A673 (cell line): ENCODE results near the gene STAMBPL1. TPM values are rescaled to one million over a fixed set of nuclear protein-coding genes. Genes with fewer than 3 reads are reported as not detected.

ENCODE experiments used
- BruUV-seq: library from RNA; stranded (reverse); fragments of 400-500 nt; replicated peaks from 2 replicates; lab custom pipeline; 2021; lab: Mats Ljungman, UMichigan
- CTCF ChIA-PET: fragments of 300-600 bp; sonication (Branson Sonifier 250); formaldehyde crosslinking; loops from one replicate; lab custom pipeline; 2022; ENCODE audit warnings: antibody characterized with exemption; lab: Charles Lee
- POLR2A ChIA-PET: fragments of 300-600 bp; sonication (Branson Sonifier 250); formaldehyde crosslinking; loops from one replicate; lab custom pipeline; 2022; ENCODE audit warnings: antibody characterized with exemption; ENCODE audit not compliant: low non-redundant PET; lab: Charles Lee
- DNase-seq: peaks from one replicate; pipeline ENCODE4 v3.0.0-alpha.2; 2015; ENCODE audit warnings: low spot score
- H3K27ac ChIP-seq: fragments of 200-600 bp; sonication (generic); 2 replicates; pipeline ENCODE4 v1.5.1; 2016; ENCODE audit warnings: mixed run types, low read depth, mild to moderate bottlenecking, mixed read lengths, antibody characterized with exemption, low read length; ENCODE audit not compliant: poor library complexity, severe bottlenecking
- H3K27me3 ChIP-seq: fragments of 200-600 bp; sonication (generic); replicated peaks from 2 replicates; pipeline ENCODE4 v1.6.1; 2017; ENCODE audit warnings: mixed run types, low read depth, mild to moderate bottlenecking, mixed read lengths, antibody characterized with exemption, low read length; ENCODE audit not compliant: insufficient read depth, poor library complexity
- H3K36me3 ChIP-seq: fragments of 200-600 bp; sonication (generic); 2 replicates; pipeline ENCODE4 v1.6.1; 2016; ENCODE audit warnings: mixed run types, mild to moderate bottlenecking, mixed read lengths, antibody characterized with exemption, low read length; ENCODE audit not compliant: insufficient read depth, poor library complexity, severe bottlenecking
- H3K4me1 ChIP-seq: fragments of 200-600 bp; sonication (generic); 2 replicates; pipeline ENCODE4 v1.6.1; 2017; ENCODE audit warnings: mixed run types, mild to moderate bottlenecking, mixed read lengths, antibody characterized with exemption, low read length; ENCODE audit not compliant: insufficient read depth, poor library complexity, severe bottlenecking
- H3K4me3 ChIP-seq: fragments of 200-600 bp; sonication (generic); 2 replicates; pipeline ENCODE4 v1.5.1; 2016; ENCODE audit warnings: low read depth, mixed run types, mild to moderate bottlenecking, mixed read lengths, low read length; ENCODE audit not compliant: poor library complexity, severe bottlenecking
- H3K9me3 ChIP-seq: fragments of 200-600 bp; sonication (generic); 2 replicates; pipeline ENCODE4 v1.6.1; 2016; ENCODE audit warnings: mixed run types, low read depth, mild to moderate bottlenecking, mixed read lengths, antibody characterized with exemption, low read length; ENCODE audit not compliant: poor library complexity, severe bottlenecking
- EZH2 ChIP-seq: fragments of 200-600 bp; sonication (generic); IDR thresholded peaks from 2 replicates; pipeline ENCODE4 v1.6.1; 2017; ENCODE audit warnings: borderline replicate concordance, low read depth, mild to moderate bottlenecking, mixed read lengths, antibody characterized with exemption, low read length; ENCODE audit not compliant: poor library complexity, severe bottlenecking
- intact Hi-C: fragments of 100-400 bp; cut with micrococcal nuclease; formaldehyde crosslinking; loops from one replicate; pipeline ENCODE4 v1.10.0; 2022; ENCODE audit not compliant: unreplicated experiment
- total RNA-seq: library from RNA; stranded (reverse); gene quantifications from 2 replicates; pipeline ENCODE4 v1.2.3, GENCODE V29; 2021
- TF ChIP-seq, protein P1 (sequence below): fragments of 300-800, 200-600 bp; sonication (generic); conservative IDR thresholded peaks from 2 replicates; pipeline ENCODE4 v1.5.1; 2017; ENCODE audit warnings: low read depth, mild to moderate bottlenecking, antibody characterized with exemption, low read length, moderate library complexity, mixed read lengths

The STAMBPL1 gene
- total RNA-seq, 1 experiment from 2014 or later: 71.8 TPM

DNA sequence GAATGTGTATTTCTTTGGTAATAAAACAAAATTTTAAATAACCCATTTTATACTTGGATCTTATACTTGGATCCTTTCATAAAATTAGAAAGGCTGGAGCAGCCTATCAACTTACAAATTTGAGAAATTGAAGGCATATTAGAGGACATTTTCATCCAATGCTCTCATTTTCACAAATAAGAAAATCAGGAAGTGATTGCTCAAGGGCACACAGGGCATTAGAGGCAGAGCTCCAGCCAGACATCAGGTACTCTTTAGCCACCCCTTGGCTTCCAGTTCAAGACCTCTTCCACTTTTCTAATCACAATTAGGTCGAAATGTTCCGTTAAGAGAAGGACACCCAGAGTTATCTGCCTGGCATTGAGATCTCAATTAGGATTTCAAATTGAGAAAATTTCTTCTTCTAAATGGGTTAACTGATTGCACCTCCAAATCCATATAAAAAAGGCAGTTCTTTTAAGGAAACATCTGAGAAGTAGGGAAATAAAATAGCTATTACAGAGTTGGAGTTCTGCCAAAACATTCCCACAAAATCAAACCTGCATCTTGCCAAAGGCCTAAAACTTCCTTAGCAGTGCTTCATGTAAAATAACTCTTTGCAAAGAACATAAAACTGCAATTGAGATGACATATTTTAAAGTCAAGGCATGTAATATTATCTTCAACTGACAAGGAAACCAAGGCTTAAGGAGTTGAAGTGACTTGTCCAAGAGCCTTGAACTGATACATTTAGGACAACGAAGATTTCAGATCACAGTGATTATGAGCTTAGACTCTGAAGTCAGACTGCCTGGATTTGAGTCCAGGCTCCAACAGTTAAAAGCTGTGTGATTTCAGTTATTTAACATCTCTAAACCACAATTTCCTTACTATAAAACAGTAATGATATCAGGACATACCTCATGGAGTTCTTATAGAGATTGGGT lies 70.1 kb downstream of the STAMBPL1 start:
- no TSS peak for BruUV-seq
- H3K27ac ChIP-seq: peak overlapping the region; percentile 99
- POLR2A ChIA-PET: no interaction called here

DNA sequence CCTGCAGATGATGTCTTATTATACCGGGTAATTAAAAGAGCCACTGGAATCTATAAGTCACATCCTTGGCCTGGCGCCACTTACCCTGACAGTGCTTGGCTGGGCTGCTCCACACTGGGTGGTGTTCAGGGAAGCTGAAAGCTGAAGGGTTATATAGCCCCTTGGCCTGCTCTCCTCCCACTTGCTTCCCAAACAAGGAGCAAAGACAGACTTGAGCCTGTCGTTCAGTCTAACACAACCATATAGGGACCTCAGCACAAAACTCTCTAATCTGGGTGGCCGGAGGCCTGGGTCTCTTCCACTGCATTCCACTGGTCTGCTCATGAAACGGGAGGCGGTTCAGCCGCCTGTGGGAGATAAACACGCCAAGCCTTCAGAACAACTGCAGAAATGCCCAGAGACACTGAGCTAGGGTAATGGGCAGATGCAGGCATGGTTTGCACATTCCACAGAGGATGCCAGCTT lies 72.6 kb downstream of the STAMBPL1 start, which contains the start of gene ACTA2:
Gene ACTA2 (minus strand): TSS at position 127 of the 465 bp plus-strand sequence. CDS start 3,843 bp downstream, outside the sequence.
- H3K27ac ChIP-seq: peak within 1 kb of the TSS; percentile 99
- DNase-seq: peak; percentile 73
- no TSS peak for BruUV-seq
- intact Hi-C loops: no loop called here
- peaks cover 57% of the 10 kb centered on the region for H3K4me1 ChIP-seq
- POLR2A ChIA-PET: interaction anchor here (0.6 kb wide), 1 partner anchor 255 kb away, joined by 6 read pairs; no protein-coding TSS in a partner anchor
- CTCF ChIA-PET: no interaction called here
- H3K27me3 ChIP-seq: no peaks in the 10 kb centered on the region
- H3K4me3 ChIP-seq: peak within 1 kb of the TSS; percentile 17
- no peaks in the 10 kb centered on the region for H3K36me3 ChIP-seq
- H3K9me3 ChIP-seq: no peaks in the 10 kb centered on the region
- TF ChIP-seq, protein P1, sequence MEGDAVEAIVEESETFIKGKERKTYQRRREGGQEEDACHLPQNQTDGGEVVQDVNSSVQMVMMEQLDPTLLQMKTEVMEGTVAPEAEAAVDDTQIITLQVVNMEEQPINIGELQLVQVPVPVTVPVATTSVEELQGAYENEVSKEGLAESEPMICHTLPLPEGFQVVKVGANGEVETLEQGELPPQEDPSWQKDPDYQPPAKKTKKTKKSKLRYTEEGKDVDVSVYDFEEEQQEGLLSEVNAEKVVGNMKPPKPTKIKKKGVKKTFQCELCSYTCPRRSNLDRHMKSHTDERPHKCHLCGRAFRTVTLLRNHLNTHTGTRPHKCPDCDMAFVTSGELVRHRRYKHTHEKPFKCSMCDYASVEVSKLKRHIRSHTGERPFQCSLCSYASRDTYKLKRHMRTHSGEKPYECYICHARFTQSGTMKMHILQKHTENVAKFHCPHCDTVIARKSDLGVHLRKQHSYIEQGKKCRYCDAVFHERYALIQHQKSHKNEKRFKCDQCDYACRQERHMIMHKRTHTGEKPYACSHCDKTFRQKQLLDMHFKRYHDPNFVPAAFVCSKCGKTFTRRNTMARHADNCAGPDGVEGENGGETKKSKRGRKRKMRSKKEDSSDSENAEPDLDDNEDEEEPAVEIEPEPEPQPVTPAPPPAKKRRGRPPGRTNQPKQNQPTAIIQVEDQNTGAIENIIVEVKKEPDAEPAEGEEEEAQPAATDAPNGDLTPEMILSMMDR: no peak

More for the DNA sequence above, 70.1 kb downstream of the STAMBPL1 start:
- Histone ChIP-seq H3K27me3 (no peaks in the 10 kb centered on the region), H3K4me3 (no peak overlapping the region), H3K4me1 (peaks cover 57% of the 10 kb centered on the region), H3K9me3 (no peaks in the 10 kb centered on the region), H3K36me3 (no peaks in the 10 kb centered on the region)
- CTCF ChIA-PET: no interaction called here
- intact Hi-C loops: no loop called here
- TF ChIP-seq, protein P1: no peak
- TF ChIP-seq EZH2: no peak
- DNase-seq: peak; percentile 24

DNA sequence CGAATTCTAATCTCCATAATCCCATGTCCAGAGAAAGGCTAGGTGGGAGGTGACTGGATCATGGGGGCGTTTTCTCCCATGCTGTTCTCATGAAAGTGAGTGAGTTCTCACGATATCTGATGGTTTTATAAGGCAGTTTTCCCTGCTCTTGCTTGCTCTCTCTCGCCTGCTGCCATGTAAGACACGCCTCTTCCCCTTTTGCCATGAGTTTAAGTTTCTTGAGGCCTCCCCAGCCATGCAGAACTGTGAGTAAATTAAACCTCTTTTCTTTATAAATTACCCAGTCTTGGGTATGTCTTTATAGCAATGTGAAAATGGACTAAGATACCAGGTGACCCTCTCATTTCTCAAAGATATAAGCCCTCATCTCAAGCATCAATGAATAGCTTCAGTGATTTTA lies 73.6 kb downstream of the STAMBPL1 start:
- ChIA-PET POLR2A (interaction anchor here (0.6 kb wide), 1 partner anchor 8 kb away, joined by 4 read pairs; no protein-coding TSS in a partner anchor), CTCF (no interaction called here)
- intact Hi-C loops: no loop called here
- H3K4me1 ChIP-seq: peaks cover 57% of the 10 kb centered on the region
- no peaks in the 10 kb centered on the region for H3K36me3 ChIP-seq
- no peak overlapping the region for H3K4me3 ChIP-seq
- H3K9me3 ChIP-seq: no peaks in the 10 kb centered on the region
- no peak for TF ChIP-seq EZH2
- TF ChIP-seq, protein P1: no peak
- BruUV-seq: no TSS peak
- no peaks in the 10 kb centered on the region for H3K27me3 ChIP-seq
- peak overlapping the region; percentile 99 for H3K27ac ChIP-seq
- no peak for DNase-seq
